RPMI8226 (cell line): ENCODE results near the gene AVPR2.

ENCODE experiments used
- DNase-seq: peaks from one replicate; pipeline ENCODE4 v3.0.0-alpha.2; 2015

The AVPR2 gene

DNA sequence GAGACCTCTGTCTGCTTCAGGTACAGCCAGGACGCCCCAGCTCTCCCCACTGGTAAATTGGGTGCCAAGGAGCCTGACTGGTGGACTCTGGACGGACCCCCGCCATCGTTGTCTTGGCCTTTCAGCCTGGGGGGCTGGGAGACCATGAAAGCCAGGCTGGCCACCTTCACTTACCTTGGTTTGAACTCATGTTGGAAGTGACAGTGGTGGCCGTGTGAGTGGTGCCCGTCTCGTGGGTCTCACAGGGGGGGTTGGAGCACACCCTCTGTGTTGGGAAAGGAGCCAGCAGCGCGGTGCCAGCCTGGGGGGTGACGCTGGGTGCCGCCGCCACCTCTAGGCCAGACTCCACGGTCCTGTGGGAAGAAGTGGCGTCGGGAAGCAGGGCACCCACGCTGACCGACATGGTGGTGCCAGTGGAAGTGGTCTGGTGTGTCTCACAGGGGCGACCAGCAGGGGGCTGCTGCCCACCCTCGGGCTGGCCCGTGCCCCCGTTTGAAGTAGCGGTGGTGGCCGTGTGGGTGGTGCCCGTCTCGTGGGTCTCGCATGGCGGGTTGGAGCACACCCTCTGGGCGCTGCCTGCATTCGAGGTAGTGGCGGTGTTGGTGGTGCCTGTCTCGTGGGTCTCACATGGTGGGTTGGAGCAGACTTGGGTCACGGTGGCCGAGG, 49.6 kb downstream of the AVPR2 start:
- DNase-seq: no peak

DNA sequence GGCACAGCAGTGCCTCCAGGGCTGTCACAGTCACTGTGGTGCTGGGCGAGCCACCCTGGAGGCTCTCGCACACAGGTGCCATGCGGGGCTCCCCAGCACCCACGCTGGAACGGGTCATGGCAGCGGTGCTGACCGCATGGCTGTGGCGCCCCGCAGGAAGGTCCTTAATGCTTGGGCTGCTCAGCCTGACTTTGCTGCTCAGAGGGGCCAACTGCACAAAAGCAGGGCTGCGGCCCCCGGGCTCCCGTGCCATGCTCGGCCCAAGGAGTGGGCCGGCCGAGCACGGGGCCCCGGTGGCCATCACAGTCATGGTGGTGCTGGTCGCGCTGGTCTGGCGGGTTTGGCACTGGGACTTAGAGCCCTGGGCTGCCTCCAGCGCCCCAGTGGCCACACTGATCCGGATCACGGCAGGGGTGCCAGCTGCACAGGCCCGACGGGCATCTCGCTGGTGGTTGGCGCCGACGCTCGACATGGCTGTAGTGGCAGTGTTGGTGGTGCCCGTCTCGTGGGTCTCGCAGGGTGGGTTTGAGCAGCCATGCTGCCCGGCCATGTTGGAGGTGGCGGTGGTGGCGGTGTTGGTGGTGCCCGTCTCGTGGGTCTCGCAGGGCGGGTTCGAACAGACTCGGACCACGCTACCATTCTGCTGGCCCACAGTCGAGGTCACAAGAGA, 50.2 kb downstream of the AVPR2 start:
- DNase-seq: no peak

DNA sequence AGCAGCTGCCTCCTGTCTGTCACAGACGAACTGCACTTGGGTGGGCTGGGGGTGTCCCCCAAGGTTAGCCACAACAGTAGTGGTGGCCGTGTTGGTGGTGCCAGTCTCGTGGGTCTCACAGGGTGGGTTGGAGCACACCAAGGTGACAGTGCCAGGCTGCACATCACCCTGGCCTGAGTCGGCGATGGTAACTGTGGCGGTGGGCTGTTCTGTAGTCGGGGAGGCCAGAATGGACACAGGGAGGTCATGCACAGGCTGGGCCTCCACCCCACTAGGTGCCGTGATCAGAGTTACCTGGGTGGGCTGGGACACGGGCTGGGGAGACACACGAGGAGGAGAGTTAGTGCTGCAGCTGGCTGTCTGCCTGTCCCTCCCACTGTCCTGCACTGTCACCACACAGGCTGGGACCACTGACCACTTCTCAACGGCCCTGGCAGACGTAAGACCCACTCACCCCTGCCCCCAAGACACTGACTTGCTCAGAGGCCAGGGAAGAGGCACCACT, 50.8 kb downstream of the AVPR2 start:
- no peak for DNase-seq

DNA sequence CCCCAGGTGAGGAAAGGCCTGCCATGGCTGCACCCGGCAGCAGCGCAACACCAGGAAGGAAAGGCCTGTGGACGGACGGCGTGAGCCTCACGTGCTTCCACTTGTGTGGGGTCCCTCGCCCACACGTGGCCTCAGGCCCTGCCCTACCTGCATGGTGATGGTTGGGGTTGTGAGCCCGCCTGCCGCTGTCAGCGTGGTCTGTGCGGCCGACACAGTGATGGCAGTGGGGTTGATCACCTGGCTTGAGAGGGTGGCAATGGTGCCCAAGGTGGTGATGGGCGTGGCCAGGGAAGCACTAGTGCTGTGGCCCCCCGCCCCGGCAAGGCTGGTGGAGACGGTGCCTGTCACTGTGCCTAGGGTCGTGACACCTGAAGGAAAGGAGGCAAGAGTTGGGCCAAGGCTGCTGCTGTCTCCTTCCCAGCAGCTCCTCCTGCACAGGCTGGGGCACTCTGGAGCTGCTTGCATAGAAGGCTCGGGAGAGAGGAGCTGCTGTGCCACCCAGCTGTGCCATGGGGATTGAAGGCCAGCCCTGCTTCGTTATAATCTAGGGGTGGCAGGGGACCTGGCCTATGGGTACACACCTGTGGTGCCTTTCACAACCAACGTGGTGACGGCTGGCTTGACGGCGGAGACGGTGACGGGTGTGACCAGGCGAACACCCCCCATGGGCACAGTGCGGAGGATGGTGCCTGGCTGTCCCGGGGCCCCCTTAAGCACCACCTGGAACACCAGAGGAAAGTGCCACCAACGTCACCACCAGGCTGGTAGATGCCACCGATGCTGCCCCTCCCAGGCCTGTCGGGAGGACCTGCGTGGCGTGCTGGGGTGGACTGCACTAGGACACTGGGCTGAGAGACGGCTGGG, 51.8 kb downstream of the AVPR2 start:
- no peak for DNase-seq
